ENCODE data around the gene EHBP1L1. TPM values are rescaled to one million over a fixed set of nuclear protein-coding genes. Genes with fewer than 3 reads are reported as not detected.

The EHBP1L1 gene
- total and polyA plus RNA-seq, 2 of the 13 experiments (the other 11 are each of a cell fraction or from before 2014, with no cell fraction given): 8.3 to 10.6 TPM

GRCh38 chr11:65572356-65573051 is 3.3 kb upstream of the EHBP1L1 start, which contains the start of gene FAM89B:
Gene FAM89B, plus strand, starts transcription at chr11:65572538. Its CDS starts 132 bp downstream, at chr11:65572670.
- H2AFZ ChIP-seq (ENCODE audit: low read length): no peak within 1 kb of the TSS
- in situ Hi-C loops (cut with HindIII; ENCODE audit: extremely low pct_ligation_motif_present, low pct_unique_long_range_greater_than_20kb) (no loop called here), intact Hi-C loops (cut with micrococcal nuclease; ENCODE audit: unreplicated experiment) (no loop called here)
- ATAC-seq: no peak
- POLR2A ChIA-PET: interaction anchor here (0.6 to 1.8 kb wide), 2 partner anchors 12 to 32 kb away, joined by 3 to 8 read pairs; no protein-coding TSS in a partner anchor
- H4K20me1 ChIP-seq (ENCODE audit: insufficient read depth, low read length): no peaks in the 10 kb centered on the region; the same call in 1 of the 2 replicates
- peaks cover 23% of the 10 kb centered on the region for H3K79me2 ChIP-seq (ENCODE audit: insufficient read depth, low read length)
- FAIRE-seq: no peak
- CTCF ChIA-PET (ENCODE audit: low intra/inter-chr PET ratio, low total read pairs): interaction anchor here (1.3 kb wide), 1 partner anchor 32 kb away, joined by 7 read pairs; no protein-coding TSS in a partner anchor
- whole genome bisulfite sequencing (ENCODE audit: low lambda C conversion rate): 84% methylated on average over 69 of the region's 86 CpGs
- H3K9ac ChIP-seq (ENCODE audit: insufficient read depth, low read depth, low read length): peak within 1 kb of the TSS; percentile 88
- H3K4me3 ChIP-seq (replicated peaks in 1 of 3; ENCODE audit: insufficient read depth in 1 of 3, low read depth in 2 of 3, low read length in 3 of 3): peak within 1 kb of the TSS; percentile 85 to 99 (median 95); a peak in 5 of 6 replicates
- no peak for TF ChIP-seq GTF3A (CRISPR knock-in tag; conservative IDR thresholded peaks at IDR 0.05)
- peak; percentile 29; the same call in 1 of the 2 replicates for TF ChIP-seq ZFY (CRISPR knock-in tag; IDR thresholded peaks at IDR 0.05)
- TF ChIP-seq, protein P1, sequence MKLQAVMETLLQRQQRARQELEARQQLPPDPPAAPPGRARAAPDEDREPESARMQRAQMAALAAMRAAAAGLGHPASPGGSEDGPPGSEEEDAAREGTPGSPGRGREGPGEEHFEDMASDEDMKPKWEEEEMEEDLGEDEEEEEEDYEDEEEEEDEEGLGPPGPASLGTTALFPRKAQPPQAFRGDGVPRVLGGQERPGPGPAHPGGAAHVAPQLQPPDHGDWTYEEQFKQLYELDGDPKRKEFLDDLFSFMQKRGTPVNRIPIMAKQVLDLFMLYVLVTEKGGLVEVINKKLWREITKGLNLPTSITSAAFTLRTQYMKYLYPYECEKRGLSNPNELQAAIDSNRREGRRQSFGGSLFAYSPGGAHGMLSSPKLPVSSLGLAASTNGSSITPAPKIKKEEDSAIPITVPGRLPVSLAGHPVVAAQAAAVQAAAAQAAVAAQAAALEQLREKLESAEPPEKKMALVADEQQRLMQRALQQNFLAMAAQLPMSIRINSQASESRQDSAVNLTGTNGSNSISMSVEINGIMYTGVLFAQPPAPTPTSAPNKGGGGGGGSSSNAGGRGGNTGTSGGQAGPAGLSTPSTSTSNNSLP (IDR thresholded peaks at IDR 0.05; ENCODE audit: low read depth, low read length): no peak
- peak; percentile 17 for TF ChIP-seq HNRNPLL (IDR thresholded peaks at IDR 0.05; ENCODE audit: low read depth, low read length, poor library complexity, severe bottlenecking)
- TF ChIP-seq ZFX (CRISPR knock-in tag; IDR thresholded peaks at IDR 0.05; ENCODE audit: low read depth): peak; percentile 6; the same call in 1 of the 2 replicates
- TF ChIP-seq RBFOX2 (IDR thresholded peaks at IDR 0.05; ENCODE audit: low read depth, low read length): peak; percentile 48; the same call in 1 of the 2 replicates
- H3K27ac ChIP-seq (ENCODE audit: extremely low read length, insufficient read depth, low read length): no peak within 1 kb of the TSS
- peaks cover 59% of the 10 kb centered on the region for H3K4me1 ChIP-seq (ENCODE audit: insufficient read depth, low read length)
- no peak for DNase-seq (ENCODE audit: low spot score)
- peak within 1 kb of the TSS; percentile 92 for H3K4me2 ChIP-seq (ENCODE audit: low read depth, low read length)
- no peaks in the 10 kb centered on the region for H3K9me3 ChIP-seq (ENCODE audit: low read length)
- BruUV-seq (replicated peaks): no TSS peak
- peaks cover 3 to 5% of the 10 kb centered on the region in 2 experiments; a peak in 2 of 5 replicates for H3K36me3 ChIP-seq (replicated peaks in 1 of 2; ENCODE audit: control insufficient read depth in 1 of 2, insufficient read depth in 2 of 2, low read length in 2 of 2)
- H3K27me3 ChIP-seq (ENCODE audit: control insufficient read depth in 1 of 2, insufficient read depth in 2 of 2, low read length in 2 of 2): no peaks in the 10 kb centered on the region; a peak in 1 of 5 replicates

Data from HepG2 (cell line).